DMS153 treated with DMSO at 0.1 percent for 48 hours (cell line): ENCODE results near the gene PUSL1.
A peak's percentile ranks its signal among the peaks of the same experiment; 100 is the strongest.

ENCODE experiments used
- DNase-seq: peaks from one replicate; lab custom pipeline; 2025; ENCODE audit not compliant: unreplicated experiment; lab: John Stamatoyannopoulos, UW

PUSL1 gene

DNA sequence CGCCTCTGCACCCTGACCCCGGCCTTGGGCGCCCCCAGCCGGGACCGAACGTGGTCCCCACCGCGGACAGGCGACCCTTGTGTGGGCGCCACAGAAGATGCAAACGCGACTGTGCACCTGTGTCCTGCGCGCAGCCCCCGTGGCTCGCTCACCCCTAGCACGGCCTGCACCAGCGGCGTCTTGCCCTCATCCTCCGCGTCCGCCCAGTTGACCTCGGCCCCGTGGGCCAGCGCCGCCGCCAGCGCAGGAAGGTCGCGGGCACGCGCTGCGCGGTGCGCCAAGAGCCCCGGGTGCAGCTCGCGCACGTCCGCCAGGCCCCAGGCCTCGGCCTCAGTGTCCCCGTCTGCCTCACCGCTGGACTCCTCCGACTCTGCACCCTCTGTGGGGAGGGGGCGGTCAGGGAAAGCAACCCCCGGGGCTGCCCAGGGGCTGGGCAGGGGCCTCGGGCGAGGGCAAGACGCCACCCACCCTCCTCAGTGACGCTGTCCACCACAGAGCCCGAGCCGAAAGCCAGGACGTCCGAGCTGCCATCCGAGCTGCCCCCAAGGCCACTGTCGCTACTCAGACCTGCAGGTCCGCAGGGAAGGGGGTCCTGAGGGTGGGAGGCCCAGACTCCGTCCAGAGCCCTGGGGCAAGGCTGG lies 14.0 kb upstream of the PUSL1 start:
- DNase-seq: no peak

DNA sequence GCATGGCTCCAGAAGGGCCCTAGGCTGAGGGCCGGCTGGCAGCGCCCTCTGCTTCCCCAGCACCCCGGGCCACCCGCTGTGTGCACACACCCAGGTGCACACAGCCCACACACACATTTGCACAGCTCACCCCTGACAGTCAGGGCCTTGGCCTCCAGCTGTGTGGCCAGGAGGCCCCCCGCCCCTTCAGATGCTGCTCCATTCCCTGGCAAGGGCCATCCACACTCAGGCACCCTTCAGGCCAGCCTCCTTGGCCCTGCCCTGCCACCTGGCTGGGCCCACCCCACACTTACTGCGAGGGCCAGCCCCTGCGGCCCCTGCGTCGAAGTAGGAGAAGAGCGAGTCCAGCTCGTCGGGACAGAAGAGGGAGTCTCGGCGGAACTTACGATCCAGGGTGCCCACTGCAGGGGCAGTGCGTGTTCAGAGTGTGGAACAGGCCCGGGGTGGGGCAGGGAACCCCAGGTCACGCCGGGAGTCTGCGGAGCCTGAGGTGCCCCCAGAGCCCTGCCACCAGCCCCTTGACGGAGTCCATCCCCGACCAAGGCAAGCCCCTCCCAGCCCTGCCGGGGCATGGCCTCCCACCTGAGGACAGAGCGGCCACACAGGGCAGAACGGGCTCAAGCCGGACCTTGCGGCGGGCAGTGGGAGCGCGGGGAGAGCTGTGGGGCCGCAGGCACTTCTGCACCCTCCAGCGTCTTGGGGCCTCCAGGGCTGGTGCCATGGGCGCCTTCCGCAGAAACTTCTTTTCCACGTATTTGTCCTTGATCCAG lies 13.1 kb upstream of the PUSL1 start:
- no peak for DNase-seq

DNA sequence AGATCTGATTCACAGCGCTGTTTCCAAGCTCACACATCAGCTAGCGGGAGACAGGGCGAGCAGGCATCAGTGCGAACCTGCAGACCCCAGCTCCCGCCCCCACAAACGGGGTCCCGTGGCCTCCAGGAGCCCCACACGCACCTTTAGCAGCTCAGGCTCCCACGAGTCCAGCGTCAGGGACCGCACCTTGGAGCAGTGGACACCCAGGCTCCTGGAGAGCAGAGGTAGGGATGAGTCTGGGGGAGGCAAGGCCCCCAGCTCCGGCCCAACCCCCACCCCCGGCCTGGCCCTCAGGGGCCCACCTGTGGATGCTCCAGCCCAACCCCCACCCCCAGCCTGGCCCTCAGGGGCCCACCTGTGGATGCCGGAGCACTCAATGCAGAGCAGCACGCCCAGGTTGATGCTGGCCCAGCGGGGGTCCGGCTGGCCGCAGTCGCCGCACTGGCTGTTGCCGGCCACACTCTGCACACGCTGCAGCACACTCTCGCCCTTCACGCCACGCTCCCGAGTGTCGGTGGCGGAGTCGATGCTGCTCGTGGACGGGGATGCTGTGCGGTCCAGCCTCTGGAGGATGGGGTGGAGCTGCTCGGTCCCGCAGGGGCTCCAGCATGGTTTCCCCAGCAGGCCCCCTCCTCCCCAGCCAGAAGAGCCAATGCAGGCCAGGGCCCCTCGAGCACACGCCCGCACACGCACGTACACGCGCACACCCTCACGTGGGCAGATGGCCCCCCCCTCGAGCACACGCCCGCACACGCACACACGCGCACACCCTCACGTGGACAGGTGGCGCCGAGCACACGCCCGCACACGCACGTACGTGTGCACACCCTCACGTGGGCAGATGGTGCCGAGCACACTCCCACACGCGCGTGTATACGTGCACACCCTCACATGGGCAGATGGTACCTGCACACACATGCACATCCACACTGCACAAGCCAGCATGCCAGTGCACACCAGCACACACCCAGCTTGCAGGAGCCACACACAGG lies 12.0 kb upstream of the PUSL1 start:
- DNase-seq: no peak

DNA sequence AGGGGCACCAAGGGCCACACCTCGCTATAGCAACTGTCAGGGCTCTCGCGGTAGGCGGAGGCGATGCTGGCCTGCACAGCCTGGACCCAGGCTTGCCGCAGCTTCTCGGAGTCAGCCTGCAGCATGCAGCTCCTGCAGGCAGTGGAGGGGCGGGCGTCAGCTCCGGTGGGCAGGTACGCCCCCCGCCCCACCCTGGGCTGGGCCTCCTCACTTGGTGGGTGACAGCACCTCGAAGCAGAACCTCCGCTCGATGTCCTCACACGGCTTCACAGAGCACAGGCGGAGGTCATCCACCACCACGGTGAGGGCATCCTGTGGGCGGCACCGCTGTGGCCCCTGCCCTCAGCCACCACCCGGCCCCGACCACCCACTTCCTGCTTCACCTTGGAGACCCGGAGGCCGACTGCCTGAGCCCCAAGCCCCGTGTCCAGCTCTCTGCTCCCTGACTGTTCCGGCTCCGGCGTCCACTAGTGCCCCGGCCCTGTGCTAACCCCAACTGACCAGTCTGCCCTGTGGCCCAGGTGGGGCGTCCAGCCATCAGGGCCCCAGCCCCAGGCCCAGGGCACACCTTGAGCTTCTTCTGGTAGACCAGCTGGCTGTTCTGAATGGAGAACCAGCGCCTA lies 10.5 kb upstream of the PUSL1 start:
- DNase-seq: no peak

DNA sequence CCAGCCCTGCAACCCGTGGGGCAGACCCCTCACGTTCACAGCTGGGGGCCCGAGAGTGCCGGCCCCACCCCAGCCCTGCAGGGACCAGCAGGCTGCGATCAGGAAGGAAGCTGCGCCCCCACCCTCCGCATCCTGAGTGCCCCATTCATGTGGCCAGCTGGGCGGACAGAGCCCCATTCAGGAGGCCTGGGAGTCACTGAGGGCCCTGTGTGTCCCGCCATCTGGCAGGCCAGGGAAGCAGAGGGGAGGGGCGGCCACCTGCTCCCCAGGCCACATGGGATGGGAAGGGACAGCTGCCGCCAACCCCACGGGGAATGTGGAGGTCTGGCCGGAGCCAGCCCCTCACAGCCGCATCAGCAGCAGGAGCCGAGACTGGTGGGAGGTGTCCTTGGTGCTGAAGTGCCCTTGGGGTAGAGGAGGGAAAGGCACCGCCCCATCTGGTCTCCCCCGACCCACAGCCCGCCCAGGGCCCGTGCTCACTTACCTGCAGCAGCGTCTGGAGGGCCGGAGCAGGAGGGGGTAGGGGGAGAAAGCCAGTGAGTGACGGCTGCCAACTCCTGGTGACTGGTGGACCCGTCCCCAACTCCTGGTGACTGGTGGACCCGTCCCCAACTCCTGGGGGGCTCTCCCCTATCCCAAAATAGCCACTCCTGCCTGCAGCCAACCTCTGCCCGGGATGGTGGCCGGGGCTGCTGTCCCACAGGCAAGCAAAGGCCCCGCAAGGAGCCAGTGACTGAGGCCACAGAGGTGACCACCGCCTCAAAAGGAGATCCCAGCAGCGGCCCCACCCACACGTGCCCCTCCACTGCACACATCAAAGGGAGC lies 9.3 kb upstream of the PUSL1 start:
- no peak for DNase-seq

DNA sequence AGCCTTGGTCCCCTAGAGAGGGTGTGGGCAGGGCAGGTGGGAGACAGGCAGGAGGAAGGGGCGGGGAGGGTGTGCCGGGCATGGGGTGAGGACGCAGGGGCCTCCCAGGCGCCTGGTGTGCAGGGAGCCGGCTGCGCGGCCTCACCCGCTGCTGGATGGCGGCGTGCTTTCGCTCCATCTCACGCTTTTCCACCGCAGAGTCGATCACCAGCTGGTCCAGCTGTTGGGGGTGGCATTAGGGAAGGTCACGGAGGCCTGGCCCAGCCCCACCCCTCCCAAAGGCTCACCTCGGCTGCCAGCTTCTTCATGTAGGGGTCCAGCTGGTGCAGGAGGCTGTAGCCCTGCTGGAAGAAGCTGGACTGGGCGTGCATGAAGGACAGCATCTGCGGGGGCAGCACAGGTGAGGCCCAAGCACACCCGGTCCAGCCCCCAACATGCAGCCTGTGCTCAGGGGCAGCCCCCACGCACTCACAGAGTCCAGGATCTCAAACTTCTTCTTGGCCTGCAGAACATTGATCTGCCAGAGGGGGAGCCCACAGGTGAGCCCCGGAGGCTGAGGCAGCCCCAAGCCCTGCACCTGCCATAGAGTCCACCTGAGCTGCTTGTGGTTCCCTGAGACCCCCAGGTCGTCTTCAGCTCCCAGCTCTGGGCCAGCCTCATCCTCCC lies 8.6 kb upstream of the PUSL1 start:
- DNase-seq: no peak

DNA sequence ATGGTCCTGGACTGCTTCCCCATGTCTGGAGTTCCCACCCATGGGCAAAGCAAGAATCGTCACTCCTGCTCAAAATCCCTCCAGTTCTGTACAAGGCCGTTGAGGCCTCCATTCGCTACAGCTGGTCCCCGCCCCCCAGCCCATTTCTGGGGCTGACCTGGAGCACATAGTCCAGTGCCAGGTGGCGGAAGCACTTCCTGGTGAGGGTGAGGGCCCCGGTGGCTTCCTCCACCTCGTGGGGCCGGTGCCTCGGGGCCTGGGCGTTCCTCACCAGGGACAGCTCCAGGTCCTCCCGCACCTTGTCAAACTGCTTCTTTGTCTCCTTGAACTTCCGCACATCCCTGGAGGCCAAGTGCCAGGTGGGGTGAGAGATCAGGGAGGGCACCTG lies 8.1 kb upstream of the PUSL1 start:
- no peak for DNase-seq

DNA sequence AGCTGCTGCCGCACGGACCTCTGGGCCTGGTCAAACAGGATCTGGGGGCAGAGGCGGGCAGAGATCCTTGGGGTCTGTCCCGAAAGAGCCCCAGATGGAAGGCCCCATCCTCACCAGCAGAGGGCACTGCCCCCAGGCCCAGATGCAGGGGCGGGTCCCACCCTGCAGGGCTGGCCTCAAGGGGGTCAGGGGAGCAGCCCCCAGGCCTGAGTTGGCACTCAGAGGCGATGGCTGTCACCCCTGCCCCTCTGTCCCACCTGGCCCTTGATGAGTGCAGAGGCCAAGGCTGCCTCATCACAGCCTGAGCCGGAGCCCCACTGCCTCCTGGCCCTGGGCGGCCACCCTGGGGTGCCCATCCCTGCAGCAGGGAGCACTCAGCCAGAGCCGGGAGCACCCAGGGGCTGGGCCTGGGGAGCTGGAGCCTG lies 6.4 kb upstream of the PUSL1 start:
- DNase-seq: no peak

DNA sequence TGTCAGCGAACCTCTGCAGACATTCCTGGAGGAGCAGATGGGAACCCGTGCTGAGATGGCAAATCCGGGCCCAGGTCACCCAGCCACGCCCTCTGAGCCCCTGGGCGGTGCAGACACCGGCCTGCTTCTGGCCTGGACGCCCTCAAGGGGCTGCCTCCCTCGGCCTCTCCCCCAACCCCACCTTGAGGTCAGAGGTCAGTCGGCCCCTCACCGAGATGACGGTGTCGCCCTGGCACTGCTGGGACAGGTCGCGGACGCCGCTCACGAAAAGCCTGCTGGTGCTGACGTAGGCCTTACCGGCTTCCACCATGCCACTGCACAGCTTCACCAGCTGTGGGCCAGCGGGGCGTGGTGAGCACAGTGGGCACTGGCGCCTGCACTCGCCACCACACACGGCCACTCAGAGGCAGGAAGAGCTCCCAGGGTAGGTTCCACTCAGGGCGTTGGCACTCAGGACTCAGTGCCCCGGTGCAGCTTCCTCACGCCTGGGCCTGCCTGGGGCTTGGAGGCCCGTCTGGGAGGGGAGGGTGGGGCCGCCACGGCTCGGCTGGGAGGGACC lies 5.4 kb upstream of the PUSL1 start:
- DNase-seq: no peak

DNA sequence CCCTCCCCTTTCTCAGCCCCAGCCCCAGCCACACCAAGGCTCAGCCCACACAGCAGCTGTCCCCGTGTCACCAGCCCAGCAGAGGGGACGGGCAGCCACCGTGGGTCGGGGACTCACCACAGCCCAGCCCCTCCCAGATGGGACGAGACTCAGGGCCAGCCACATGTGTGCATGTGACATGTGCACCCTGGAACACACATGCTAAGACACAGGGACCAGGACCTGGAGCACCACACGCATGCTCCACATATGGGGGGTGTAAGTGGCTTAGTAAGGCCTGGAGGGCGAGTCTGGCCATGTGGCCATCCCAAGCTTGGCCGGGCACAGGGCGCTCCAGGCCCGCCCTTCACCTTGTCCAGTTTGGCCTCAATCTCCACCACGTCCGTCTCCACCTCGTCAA lies 4.7 kb upstream of the PUSL1 start:
- no peak for DNase-seq

DNA sequence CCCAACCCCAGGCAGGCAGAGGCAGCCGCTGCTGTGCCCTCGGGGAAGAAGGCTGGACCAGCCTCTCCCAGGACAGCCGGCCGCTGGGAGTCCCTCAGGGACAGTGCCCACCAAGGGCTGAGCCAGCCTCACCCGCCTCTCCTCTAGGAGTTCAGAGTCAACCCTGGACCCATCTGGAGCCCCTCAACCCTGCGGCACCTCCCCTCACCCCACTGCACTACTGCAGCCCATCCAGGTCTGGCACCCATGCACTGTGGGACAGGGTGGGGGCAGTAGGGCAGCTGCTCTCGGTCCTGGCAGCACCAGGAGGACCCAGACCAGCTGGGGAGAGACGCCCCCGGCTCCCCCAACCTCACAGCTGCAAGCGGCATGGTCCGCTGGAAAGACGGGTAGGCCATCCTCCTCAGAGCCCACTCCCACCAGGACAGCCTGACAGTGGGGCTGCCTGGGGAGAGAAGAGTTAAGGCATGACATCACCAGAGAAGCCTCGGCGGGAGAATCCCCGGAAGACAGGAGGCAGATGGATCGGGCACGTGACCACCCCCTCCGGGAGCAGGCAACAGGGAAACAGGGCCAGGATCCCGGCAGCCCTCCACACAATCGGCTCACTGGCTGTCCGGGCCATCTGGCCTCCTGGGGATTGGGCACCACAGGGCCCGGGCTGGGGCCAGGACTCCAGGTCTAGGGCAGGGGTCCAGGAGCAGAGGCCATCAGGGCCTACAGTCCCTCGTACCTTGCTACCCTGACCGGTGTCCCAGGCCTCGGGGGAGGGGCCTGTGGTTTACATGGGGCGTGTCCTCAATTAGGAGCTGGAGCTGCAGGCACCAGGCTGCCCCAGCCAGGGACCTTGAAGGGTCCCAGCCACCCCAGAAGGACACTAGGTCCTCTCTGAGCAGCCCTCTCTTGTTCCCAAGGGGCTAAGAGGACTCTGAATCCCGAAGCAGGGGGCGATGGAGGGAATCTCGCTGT lies 3.8 kb upstream of the PUSL1 start:
- peak; percentile 98 for DNase-seq

DNA sequence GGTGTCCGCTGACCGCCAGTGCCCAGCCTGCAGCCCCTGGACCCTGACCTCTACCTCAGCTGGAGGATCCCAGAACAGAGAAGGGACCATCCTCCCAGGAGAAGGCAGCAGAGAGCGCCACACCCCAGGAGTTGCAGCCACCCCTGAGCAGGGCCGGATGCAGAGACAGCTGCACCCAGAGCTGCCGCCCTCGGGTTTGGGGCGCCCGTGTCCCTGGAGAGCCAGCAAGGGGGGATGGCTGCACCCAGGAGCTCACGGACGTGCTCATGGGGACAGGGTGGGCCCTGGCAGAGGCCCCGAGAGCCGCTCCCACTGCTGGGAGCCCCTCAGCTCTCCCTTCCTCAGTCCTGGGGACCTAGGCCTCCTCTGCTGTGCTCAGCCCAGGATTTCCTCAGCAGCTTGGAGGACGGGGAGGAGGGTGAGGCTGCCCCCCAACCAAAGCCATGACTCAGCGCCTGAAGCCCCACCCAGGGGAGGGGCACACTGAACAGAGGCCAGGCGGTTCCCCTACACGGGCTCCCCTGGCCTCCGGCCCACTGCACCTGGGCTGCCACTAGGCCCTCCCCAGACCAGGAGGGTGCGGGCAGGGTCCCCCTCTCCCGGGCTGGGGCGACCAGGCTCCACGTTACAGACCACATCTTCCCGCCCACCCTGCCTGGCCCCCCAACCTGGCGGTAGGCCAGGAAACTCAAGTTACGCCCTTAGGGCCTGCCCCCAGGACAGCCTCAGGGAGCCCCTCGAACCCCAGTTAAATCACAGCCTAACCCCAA lies 2.9 kb upstream of the PUSL1 start:
- peak; percentile 81 for DNase-seq

DNA sequence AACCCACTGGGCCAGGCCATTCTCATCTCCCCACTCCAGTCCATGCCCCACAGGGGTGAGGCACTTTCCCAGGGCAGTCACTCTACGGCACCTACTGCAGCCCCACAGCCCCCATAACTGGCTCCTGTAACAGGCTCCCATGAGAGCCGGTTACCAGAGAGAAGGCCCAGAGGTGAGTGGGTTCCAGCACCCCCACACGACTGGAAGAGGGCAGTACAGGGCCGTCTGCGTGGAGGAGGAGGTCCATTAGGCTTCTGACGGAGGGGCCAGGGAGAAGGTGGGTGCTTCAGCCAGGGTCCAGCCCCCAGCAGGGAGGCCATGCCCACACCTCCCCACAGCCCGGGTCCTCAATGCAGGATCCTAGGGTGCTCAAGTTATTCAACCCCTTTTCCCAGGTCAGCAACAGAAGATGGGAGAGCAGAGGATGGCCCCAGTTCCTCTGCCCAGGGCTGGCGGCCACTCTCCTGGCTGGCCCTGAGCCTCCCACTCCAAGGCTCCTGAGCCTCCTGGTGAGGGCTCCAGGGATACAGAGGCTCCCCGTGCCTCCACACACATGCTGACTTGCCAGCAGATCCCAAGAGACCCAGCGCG lies 2.2 kb upstream of the PUSL1 start:
- DNase-seq: peak; percentile 29

DNA sequence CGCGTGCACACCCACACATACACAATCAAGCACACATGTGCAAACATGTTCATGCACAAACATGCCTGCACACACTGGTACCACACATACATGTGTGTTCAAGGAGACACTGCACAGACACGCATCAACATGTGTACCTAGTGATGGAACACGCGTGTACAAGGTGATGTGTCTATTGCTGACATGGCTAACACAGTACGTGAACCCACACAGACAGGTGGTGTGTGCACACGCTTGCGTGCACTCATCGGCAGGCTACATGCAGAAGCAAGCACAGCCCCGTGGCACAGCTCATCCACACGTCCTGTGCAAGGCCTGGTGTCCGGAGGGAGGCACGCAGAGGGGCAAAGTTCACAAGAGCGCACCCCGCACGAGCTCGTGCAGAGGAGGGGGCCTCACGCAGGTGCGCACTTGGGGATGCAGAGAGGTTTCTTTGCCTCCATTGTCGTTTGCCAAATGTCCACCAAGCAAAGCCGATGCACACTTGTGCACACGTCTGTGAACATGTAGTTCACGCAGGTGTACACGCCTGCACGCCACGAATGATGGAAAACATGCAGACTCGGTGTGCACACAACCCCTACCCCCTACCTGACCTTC lies 1.6 kb upstream of the PUSL1 start:
- no peak for DNase-seq

DNA sequence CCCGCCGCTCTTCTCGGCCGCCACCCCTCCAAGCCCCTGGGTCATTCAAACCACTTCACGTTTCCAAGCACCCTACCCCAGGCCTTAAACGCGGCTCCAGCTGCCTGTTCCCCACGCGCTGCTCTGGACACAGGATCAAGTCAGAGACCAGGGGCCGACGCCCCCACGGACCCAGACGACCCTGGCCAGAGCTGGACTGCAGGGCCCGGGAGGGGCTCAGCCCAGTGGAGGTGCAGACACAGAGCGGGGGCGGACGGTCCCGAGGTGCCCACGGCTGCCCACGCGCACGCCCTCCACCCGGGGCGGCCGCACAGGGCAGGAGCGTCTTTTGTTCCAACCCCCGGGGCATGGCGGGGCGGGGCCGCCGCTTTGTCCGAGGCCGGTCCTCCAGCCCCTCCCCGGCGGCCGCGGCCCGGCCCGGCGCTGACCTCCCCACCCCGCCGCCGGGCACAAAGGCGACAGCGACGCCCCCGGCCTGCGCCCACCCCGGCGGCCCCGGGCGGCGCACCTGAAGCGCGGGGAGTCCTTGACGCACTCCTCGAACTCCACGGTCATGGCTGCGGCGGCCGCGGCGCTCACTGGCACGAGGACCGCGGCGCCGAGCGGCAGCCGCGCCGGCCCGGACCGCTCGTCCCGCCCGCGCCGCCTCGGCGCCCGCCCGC lies 1.0 kb upstream of the PUSL1 start:
- no peak for DNase-seq

DNA sequence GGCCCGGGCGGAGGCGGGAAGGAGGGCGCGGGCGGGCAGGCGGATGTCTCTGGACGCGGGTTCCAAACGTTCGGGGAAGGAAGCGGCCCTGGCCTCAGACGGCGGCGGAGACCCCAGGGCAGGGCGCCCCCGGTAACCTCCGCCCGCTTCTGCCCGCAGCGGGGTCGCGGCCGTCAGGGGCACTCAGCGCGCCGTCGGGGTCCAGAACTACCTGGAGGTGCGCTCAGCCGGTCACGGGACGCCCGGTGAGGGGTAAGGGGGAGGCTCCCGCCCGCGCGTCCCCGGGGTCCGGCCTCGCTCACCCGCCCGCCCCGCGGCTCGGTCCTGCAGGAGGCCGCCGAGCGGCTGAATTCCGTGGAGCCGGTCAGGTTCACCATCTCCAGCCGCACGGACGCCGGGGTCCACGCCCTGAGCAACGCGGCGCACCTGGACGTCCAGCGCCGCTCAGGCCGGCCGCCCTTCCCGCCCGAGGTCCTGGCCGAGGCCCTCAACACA lies 406 bp downstream of the PUSL1 start:
- DNase-seq: no peak
